HG02943 (cell line): Measurements from ENCODE around the gene GNAS-AS1.
"Not testable (repeated sequence)": the region's sequence is repeated elsewhere in the genome, so short reads cannot be mapped to it uniquely, and the experiment has no call there.

Experiments
- ATAC-seq: cut with Tn5 transposase; IDR thresholded peaks from one replicate; pipeline ENCODE4 v1.9.1; 2021; ENCODE audit warnings: mild to moderate bottlenecking, low read depth, moderate library complexity; ENCODE audit not compliant: unreplicated experiment

The GNAS-AS1 gene

GRCh38 chr20:58838174-58838573 lies 12.5 kb downstream of the GNAS-AS1 start:
- no peak for ATAC-seq

GRCh38 chr20:58837717-58838116 lies 13.0 kb downstream of the GNAS-AS1 start:
- no peak for ATAC-seq

- no peak for ATAC-seq
Observed at GRCh38 chr20:58836616-58837204, 14.0 kb downstream of the GNAS-AS1 start.

- no peak for ATAC-seq
Observed at GRCh38 chr20:58835231-58835630, 15.5 kb downstream of the GNAS-AS1 start.

- no peak for ATAC-seq
Observed at GRCh38 chr20:58833921-58834320, 16.8 kb downstream of the GNAS-AS1 start.

GRCh38 chr20:58832457-58832856 lies 18.2 kb downstream of the GNAS-AS1 start:
- no peak for ATAC-seq

- no peak for ATAC-seq
Observed at GRCh38 chr20:58829531-58829941, 21.2 kb downstream of the GNAS-AS1 start.

- not testable (repeated sequence) for ATAC-seq
Observed at GRCh38 chr20:58828804-58829203, 21.9 kb downstream of the GNAS-AS1 start.

GRCh38 chr20:58828136-58828535 lies 22.6 kb downstream of the GNAS-AS1 start:
- no peak for ATAC-seq

GRCh38 chr20:58826271-58826670 lies 24.4 kb downstream of the GNAS-AS1 start:
- no peak for ATAC-seq

GRCh38 chr20:58825450-58825849 lies 25.3 kb downstream of the GNAS-AS1 start:
- ATAC-seq = no peak

GRCh38 chr20:58824843-58825242 lies 25.9 kb downstream of the GNAS-AS1 start:
- no peak for ATAC-seq

GRCh38 chr20:58822748-58823730 lies 27.7 kb downstream of the GNAS-AS1 start:
- no peak for ATAC-seq

GRCh38 chr20:58822149-58822548 lies 28.6 kb downstream of the GNAS-AS1 start:
- ATAC-seq = no peak

- not testable (repeated sequence) for ATAC-seq
Observed at GRCh38 chr20:58820515-58820914, 30.2 kb downstream of the GNAS-AS1 start.

GRCh38 chr20:58819921-58820320 lies 30.8 kb downstream of the GNAS-AS1 start:
- no peak for ATAC-seq

- no peak for ATAC-seq
Observed at GRCh38 chr20:58818586-58819285, 32.0 kb downstream of the GNAS-AS1 start.

GRCh38 chr20:58817748-58818147 lies 33.0 kb downstream of the GNAS-AS1 start:
- ATAC-seq = no peak

GRCh38 chr20:58816957-58817651 lies 33.6 kb downstream of the GNAS-AS1 start:
- no peak for ATAC-seq

- ATAC-seq = no peak
Observed at GRCh38 chr20:58816051-58816450, 34.7 kb downstream of the GNAS-AS1 start.
